ENCODE results near the gene EGFLAM. TPM values are rescaled to one million over a fixed set of nuclear protein-coding genes. Genes with fewer than 3 reads are reported as not detected.

EGFLAM gene
- total RNA-seq, 2 experiments from 2014 or later: not detected

- H3K36me3 Mint-ChIP-seq (ENCODE audit: low read depth): no peaks in the 10 kb centered on the region
- no peak for TF ChIP-seq CTCF (IDR thresholded peaks at IDR 0.05)
- ATAC-seq: no peak
- H3K9me3 Mint-ChIP-seq: no peaks in the 10 kb centered on the region
- peaks cover 9% of the 10 kb centered on the region for H3K27me3 Mint-ChIP-seq
- H3K4me3 Mint-ChIP-seq: no peak overlapping the region
- no peak overlapping the region for H3K27ac Mint-ChIP-seq
- CTCF ChIA-PET: interaction anchor here (2.2 kb wide), 1 partner anchor 22 kb away, joined by 7 read pairs; no protein-coding TSS in a partner anchor
- intact Hi-C loops (cut with micrococcal nuclease): no loop called here
- no peaks in the 10 kb centered on the region for H3K4me1 Mint-ChIP-seq (ENCODE audit: low read depth)
- POLR2A ChIA-PET: interaction anchor here (2.1 kb wide), 1 partner anchor 10 kb away, joined by 8 read pairs; no protein-coding TSS in a partner anchor
- no peak for DNase-seq
Measured at GRCh38 chr5:38360323-38361061, 102.1 kb downstream of the EGFLAM start.

- ATAC-seq (no peak), DNase-seq (no peak)
- Mint-ChIP-seq H3K9me3 (no peaks in the 10 kb centered on the region), H3K27me3 (peaks cover 9% of the 10 kb centered on the region), H3K36me3 (ENCODE audit: low read depth) (no peaks in the 10 kb centered on the region), H3K27ac (no peak overlapping the region), H3K4me3 (no peak overlapping the region), H3K4me1 (ENCODE audit: low read depth) (peaks cover 2% of the 10 kb centered on the region)
- intact Hi-C loops (cut with micrococcal nuclease): no loop called here
- POLR2A ChIA-PET: no interaction called here
- CTCF ChIA-PET: interaction anchor here (2.2 kb wide), 1 partner anchor 20 kb away, joined by 7 read pairs; no protein-coding TSS in a partner anchor
- TF ChIP-seq CTCF (IDR thresholded peaks at IDR 0.05): no peak
Measured at GRCh38 chr5:38362713-38363112, 104.4 kb downstream of the EGFLAM start.

GRCh38 chr5:38364825-38365224 lies 106.5 kb downstream of the EGFLAM start:
- CTCF ChIA-PET: interaction anchor here (0.8 to 1.6 kb wide), 2 partner anchors 18 kb away, joined by 5 read pairs; no protein-coding TSS in a partner anchor
- TF ChIP-seq CTCF (IDR thresholded peaks at IDR 0.05): no peak

GRCh38 chr5:38367410-38367809 lies 109.1 kb downstream of the EGFLAM start:
- DNase-seq (no peak), ATAC-seq (no peak)
- Mint-ChIP-seq H3K36me3 (ENCODE audit: low read depth) (no peaks in the 10 kb centered on the region), H3K4me1 (ENCODE audit: low read depth) (peaks cover 11% of the 10 kb centered on the region), H3K9me3 (no peaks in the 10 kb centered on the region), H3K27me3 (peaks cover 2% of the 10 kb centered on the region), H3K27ac (no peak overlapping the region), H3K4me3 (no peak overlapping the region)
- CTCF ChIA-PET: interaction anchor here (1.5 kb wide), 1 partner anchor 443 kb away, joined by 3 read pairs; no protein-coding TSS in a partner anchor
- POLR2A ChIA-PET: interaction anchor here (0.7 kb wide), 1 partner anchor 281 kb away, joined by 3 read pairs; no protein-coding TSS in a partner anchor
- TF ChIP-seq CTCF (IDR thresholded peaks at IDR 0.05): no peak
- intact Hi-C loops (cut with micrococcal nuclease): no loop called here

More at GRCh38 chr5:38364825-38365224, 106.5 kb downstream of the EGFLAM start:
- intact Hi-C loops (cut with micrococcal nuclease): no loop called here
- H3K27ac Mint-ChIP-seq: no peak overlapping the region
- H3K9me3 Mint-ChIP-seq: no peaks in the 10 kb centered on the region
- peaks cover 11% of the 10 kb centered on the region for H3K4me1 Mint-ChIP-seq (ENCODE audit: low read depth)
- H3K4me3 Mint-ChIP-seq: no peak overlapping the region
- no peak for DNase-seq
- H3K27me3 Mint-ChIP-seq: peaks cover 9% of the 10 kb centered on the region
- ATAC-seq: no peak
- H3K36me3 Mint-ChIP-seq (ENCODE audit: low read depth): no peaks in the 10 kb centered on the region
- POLR2A ChIA-PET: no interaction called here

GRCh38 chr5:38367966-38368365 lies 109.6 kb downstream of the EGFLAM start:
- H3K4me3 Mint-ChIP-seq: no peak overlapping the region
- no peaks in the 10 kb centered on the region for H3K36me3 Mint-ChIP-seq (ENCODE audit: low read depth)
- ChIA-PET POLR2A (no interaction called here), CTCF (interaction anchor here (1.5 kb wide), 1 partner anchor 442 kb away, joined by 3 read pairs; no protein-coding TSS in a partner anchor)
- no peaks in the 10 kb centered on the region for H3K9me3 Mint-ChIP-seq
- DNase-seq: no peak
- intact Hi-C loops (cut with micrococcal nuclease): no loop called here
- H3K4me1 Mint-ChIP-seq (ENCODE audit: low read depth): peaks cover 11% of the 10 kb centered on the region
- peaks cover 2% of the 10 kb centered on the region for H3K27me3 Mint-ChIP-seq
- no peak overlapping the region for H3K27ac Mint-ChIP-seq
- TF ChIP-seq CTCF (IDR thresholded peaks at IDR 0.05): no peak
- ATAC-seq: no peak

Measured in activated CD8-positive, alpha-beta T cell treated with anti-CD3 and anti-CD28 coated beads for 36 hours (primary cell).